Measurements from ENCODE around the gene RND1. TPM values are rescaled to one million over a fixed set of nuclear protein-coding genes. Genes with fewer than 3 reads are reported as not detected.
A peak's percentile ranks its signal among the peaks of the same experiment; 100 is the strongest.

RND1 gene
- total RNA-seq, 4 donors from 2014 or later, result 1.8 TPM; not detected in 3

- no peak overlapping the region for H3K27ac ChIP-seq
- 60 to 65% methylated on average over 2 of the region's 2 CpGs for WGBS, 2 donors
Observed at GRCh38 chr12:48822711-48823110, 43.0 kb downstream of the RND1 start.

GRCh38 chr12:48822139-48822538 lies 43.5 kb downstream of the RND1 start:
- Histone ChIP-seq H3K9me3 (no peaks in the 10 kb centered on the region), H3K27ac (no peak overlapping the region), H3K36me3 (peaks cover 0 to 35% (median 0%) of the 10 kb centered on the region in 3 donors), H3K4me1 (peaks cover 0 to 30% (median 5%) of the 10 kb centered on the region in 4 donors), H3K4me3 (no peak overlapping the region), H3K27me3 (no peaks in the 10 kb centered on the region)
- WGBS, 2 donors, result 83 to 90% methylated on average over 5 of the region's 5 CpGs
- no peak for DNase-seq (ENCODE audit: low spot score in 2 of 2)
- TF ChIP-seq EP300 (IDR thresholded peaks at IDR 0.05), result no peak
- no peak for TF ChIP-seq CTCF (IDR thresholded peaks at IDR 0.05)
- no peak for TF ChIP-seq POLR2A (IDR thresholded peaks at IDR 0.05)

More at GRCh38 chr12:48822711-48823110, 43.0 kb downstream of the RND1 start:
- Histone ChIP-seq H3K9me3 (no peaks in the 10 kb centered on the region), H3K27me3 (no peaks in the 10 kb centered on the region), H3K36me3 (peaks cover 0 to 41% (median 0%) of the 10 kb centered on the region in 3 donors), H3K4me1 (peaks cover 0 to 25% (median 4%) of the 10 kb centered on the region in 4 donors), H3K4me3 (no peak overlapping the region)
- TF ChIP-seq CTCF (IDR thresholded peaks at IDR 0.05) (no peak), POLR2A (IDR thresholded peaks at IDR 0.05) (no peak), EP300 (IDR thresholded peaks at IDR 0.05) (no peak)
- no peak for DNase-seq (ENCODE audit: low spot score in 2 of 2)

GRCh38 chr12:48819986-48820725 lies 45.5 kb downstream of the RND1 start:
- WGBS, 2 donors, result 66 to 68% methylated on average over 5 of the region's 5 CpGs
- H3K9me3 ChIP-seq, result no peaks in the 10 kb centered on the region
- no peak overlapping the region for H3K4me3 ChIP-seq
- peaks cover 0 to 15% (median 0%) of the 10 kb centered on the region in 3 donors for H3K36me3 ChIP-seq
- H3K4me1 ChIP-seq, result peaks cover 0 to 48% (median 13%) of the 10 kb centered on the region in 4 donors
- H3K27ac ChIP-seq, result no peak overlapping the region
- TF ChIP-seq CTCF (IDR thresholded peaks at IDR 0.05) (no peak), POLR2A (IDR thresholded peaks at IDR 0.05) (no peak)
- H3K27me3 ChIP-seq, result no peaks in the 10 kb centered on the region
- DNase-seq (ENCODE audit: low spot score in 2 of 2), result no peak

GRCh38 chr12:48818831-48819590 lies 46.7 kb downstream of the RND1 start:
- Histone ChIP-seq H3K36me3 (peaks cover 0 to 4% (median 0%) of the 10 kb centered on the region in 3 donors), H3K4me1 (peaks cover 0 to 51% (median 13%) of the 10 kb centered on the region in 4 donors), H3K9me3 (no peaks in the 10 kb centered on the region), H3K27ac (peak overlapping the region in 3 of 4 donors; percentile 48 to 78 (median 62)), H3K27me3 (no peaks in the 10 kb centered on the region), H3K4me3 (peak overlapping the region; percentile 62 to 83 (median 72))
- TF ChIP-seq POLR2A (IDR thresholded peaks at IDR 0.05), result no peak
- peak in 1 of 5 experiments; percentile 30 for TF ChIP-seq CTCF (IDR thresholded peaks at IDR 0.05)
- DNase-seq (ENCODE audit: low spot score in 2 of 2), result no peak
- 21 to 31% methylated on average over 21 to 29 of the region's 37 CpGs for WGBS, 2 donors

Data from tibial nerve (tissue), 4 donors.